ENCODE results near the gene SIGLEC9. TPM values are rescaled to one million over a fixed set of nuclear protein-coding genes. Genes with fewer than 3 reads are reported as not detected.

The SIGLEC9 gene
- total RNA-seq, 1 donor from 2014 or later = 24.8 TPM

DNA sequence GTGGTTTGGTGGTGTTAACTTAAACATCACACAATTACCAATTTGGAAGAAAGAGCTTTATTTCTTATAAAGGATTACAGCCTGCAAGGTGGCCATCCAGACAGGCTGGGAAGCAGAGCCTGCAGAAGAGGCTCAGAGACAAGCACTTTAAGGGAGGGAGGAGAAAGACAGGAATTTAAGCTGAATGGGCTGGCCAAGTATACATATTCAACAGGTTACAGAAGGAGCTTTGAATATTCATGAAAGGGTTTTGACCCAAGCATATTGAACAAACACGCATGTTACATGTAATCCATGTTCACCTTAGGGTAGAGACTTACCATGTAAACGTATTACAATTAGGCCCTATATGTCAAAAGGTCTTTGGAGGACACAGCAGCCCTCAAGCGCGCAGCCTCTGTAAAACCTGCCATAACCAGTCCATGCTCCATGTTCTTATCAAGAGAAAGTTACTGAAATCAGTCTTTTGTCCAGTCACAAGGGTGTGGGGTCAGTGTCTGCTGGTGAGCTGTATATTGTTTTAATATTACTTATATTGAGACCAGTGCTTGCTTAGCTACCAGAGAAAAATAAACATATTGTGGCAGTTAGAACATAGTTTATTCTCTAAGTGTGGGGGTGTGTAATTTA is 37.3 kb downstream of the SIGLEC9 start:
- Histone ChIP-seq H3K9me3 (no peaks in the 10 kb centered on the region), H3K27me3 (ENCODE audit: low read depth) (no peaks in the 10 kb centered on the region), H3K4me1 (no peaks in the 10 kb centered on the region), H3K4me3 (no peak overlapping the region), H3K27ac (no peak overlapping the region), H3K36me3 (no peaks in the 10 kb centered on the region)
- TF ChIP-seq, protein P1, sequence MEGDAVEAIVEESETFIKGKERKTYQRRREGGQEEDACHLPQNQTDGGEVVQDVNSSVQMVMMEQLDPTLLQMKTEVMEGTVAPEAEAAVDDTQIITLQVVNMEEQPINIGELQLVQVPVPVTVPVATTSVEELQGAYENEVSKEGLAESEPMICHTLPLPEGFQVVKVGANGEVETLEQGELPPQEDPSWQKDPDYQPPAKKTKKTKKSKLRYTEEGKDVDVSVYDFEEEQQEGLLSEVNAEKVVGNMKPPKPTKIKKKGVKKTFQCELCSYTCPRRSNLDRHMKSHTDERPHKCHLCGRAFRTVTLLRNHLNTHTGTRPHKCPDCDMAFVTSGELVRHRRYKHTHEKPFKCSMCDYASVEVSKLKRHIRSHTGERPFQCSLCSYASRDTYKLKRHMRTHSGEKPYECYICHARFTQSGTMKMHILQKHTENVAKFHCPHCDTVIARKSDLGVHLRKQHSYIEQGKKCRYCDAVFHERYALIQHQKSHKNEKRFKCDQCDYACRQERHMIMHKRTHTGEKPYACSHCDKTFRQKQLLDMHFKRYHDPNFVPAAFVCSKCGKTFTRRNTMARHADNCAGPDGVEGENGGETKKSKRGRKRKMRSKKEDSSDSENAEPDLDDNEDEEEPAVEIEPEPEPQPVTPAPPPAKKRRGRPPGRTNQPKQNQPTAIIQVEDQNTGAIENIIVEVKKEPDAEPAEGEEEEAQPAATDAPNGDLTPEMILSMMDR (IDR thresholded peaks at IDR 0.05) = no peak
- DNase-seq = no peak
- intact Hi-C loops (cut with DNase I) = no loop called here
- no peak for ATAC-seq

DNA sequence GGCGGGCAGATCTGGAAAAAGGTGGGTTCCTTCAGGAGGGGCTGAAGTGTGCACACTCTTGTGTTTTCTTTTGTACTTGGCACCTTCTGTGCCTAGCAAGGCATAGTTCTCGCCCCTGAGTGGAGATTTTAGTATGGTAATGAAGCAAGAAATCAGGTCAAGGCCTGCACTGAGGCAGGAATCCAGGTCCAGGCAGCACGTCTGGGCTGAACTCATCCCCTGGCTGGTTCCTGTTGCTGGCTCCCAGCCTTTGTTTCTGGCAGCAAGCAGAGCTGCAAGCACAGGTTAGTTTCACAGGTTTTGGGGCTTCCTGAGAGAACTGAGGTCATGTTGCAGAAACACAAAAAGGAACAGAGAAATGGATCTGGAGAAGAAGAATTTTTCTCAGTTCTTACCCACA is 38.6 kb downstream of the SIGLEC9 start:
- H3K9me3 ChIP-seq = no peaks in the 10 kb centered on the region
- no peak overlapping the region for H3K27ac ChIP-seq
- H3K4me1 ChIP-seq = peaks cover 4% of the 10 kb centered on the region
- no peaks in the 10 kb centered on the region for H3K36me3 ChIP-seq
- no peak for ATAC-seq
- DNase-seq = no peak
- H3K27me3 ChIP-seq (ENCODE audit: low read depth) = no peaks in the 10 kb centered on the region
- H3K4me3 ChIP-seq = no peak overlapping the region
- intact Hi-C loops (cut with DNase I) = no loop called here
- TF ChIP-seq, protein P1 (IDR thresholded peaks at IDR 0.05) = no peak

DNA sequence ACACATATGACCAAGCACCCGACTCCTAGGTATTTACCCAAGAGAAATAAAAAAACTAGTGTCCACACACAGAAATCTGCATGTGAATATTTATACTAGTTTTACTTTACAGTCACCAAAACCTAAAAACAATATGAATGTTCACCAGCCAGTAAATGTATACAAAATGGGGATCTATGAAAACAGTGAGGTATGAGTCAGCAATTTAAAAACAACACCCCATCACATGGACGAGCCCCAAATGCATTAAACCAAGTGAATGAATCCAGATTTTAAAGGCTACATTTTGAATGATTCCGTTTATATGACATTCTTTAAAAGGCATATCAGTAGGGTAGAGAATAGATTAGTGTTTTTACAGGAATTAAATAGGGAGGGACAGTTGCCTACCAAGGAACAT is 39.5 kb downstream of the SIGLEC9 start:
- ATAC-seq = no peak
- no peak for DNase-seq
- intact Hi-C loops (cut with DNase I) = no loop called here
- no peaks in the 10 kb centered on the region for H3K27me3 ChIP-seq (ENCODE audit: low read depth)
- no peaks in the 10 kb centered on the region for H3K9me3 ChIP-seq
- H3K36me3 ChIP-seq = no peaks in the 10 kb centered on the region
- TF ChIP-seq, protein P1 (IDR thresholded peaks at IDR 0.05) = no peak
- H3K4me1 ChIP-seq = peaks cover 4% of the 10 kb centered on the region
- H3K27ac ChIP-seq = no peak overlapping the region
- no peak overlapping the region for H3K4me3 ChIP-seq

DNA sequence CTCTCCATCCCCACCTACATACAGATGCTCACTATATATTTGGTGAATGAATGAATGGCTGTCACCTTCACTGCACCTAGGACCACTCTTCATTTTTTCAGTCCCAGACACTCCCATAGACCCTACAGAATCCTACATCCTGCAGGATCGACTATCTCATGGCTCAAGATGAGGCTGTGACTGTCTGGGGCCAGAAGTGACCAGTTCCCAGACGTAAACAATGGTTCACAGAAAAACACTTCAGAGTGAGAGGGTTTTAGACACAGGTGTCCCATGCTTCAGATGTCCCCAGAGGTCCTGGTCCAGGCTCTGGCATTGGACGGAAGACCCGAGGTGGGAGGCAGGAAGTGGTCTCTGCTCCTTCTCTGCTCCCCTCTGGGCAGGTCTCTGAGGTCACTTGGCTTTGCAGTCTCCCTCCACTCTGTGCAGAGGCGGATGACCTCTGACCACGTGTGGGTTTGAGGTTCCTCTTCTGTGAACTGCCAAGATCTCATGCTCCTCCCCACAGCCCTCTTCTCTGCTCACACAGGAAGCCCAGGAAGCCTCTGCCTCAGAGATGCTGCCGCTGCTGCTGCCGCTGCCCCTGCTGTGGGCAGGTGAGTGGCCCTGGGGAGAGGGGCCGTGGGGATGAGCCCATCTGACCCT is 42.3 kb downstream of the SIGLEC9 start:
- TF ChIP-seq, protein P1 (IDR thresholded peaks at IDR 0.05) = no peak
- Histone ChIP-seq H3K27ac (no peak overlapping the region), H3K4me1 (peaks cover 4% of the 10 kb centered on the region), H3K4me3 (no peak overlapping the region), H3K36me3 (no peaks in the 10 kb centered on the region), H3K9me3 (no peaks in the 10 kb centered on the region), H3K27me3 (ENCODE audit: low read depth) (no peaks in the 10 kb centered on the region)
- peak; percentile 83 to 89 for ATAC-seq
- peak; percentile 66 for DNase-seq
- intact Hi-C loops (cut with DNase I) = no loop called here

DNA sequence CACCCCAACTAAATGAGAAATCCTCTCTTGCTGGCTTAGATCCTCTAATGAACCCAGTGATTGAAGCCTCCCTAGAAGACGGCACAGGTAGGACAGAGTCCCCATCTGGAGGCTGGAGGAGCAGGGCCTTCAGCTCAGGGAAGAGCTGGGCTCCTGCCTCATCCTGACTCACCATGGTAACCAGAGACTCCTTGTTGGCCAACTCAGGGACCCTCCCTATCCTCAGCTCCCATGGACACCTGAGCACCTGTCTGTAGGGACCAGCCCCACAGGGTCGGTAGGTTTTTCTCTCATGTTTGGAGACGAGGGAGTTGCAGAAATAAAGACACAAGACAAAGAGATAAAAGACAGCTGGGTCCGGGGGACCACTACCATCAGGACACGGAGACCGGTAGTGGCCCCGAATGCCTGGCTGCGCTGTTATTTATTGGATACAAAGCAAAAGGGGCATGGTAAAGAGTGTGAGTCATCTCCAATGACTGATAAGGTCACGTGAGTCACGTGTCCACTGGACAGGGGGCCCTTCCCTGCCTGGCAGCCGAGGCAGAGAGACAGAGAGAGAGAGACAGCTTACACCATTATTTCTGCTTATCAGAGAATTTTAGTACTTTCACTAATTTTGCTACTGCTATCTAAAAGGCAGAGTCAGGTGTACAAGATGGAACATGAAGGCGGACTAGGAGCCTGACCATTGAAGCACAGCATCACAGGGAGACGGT is 44.0 kb downstream of the SIGLEC9 start:
- Histone ChIP-seq H3K36me3 (no peaks in the 10 kb centered on the region), H3K27me3 (ENCODE audit: low read depth) (peaks cover 7% of the 10 kb centered on the region), H3K4me1 (peaks cover 4% of the 10 kb centered on the region), H3K4me3 (no peak overlapping the region), H3K9me3 (no peaks in the 10 kb centered on the region), H3K27ac (no peak overlapping the region)
- ATAC-seq = peak in 1 of 2 donors; percentile 9
- intact Hi-C loops (cut with DNase I) = no loop called here
- no peak for DNase-seq
- TF ChIP-seq, protein P1 (IDR thresholded peaks at IDR 0.05) = no peak
